GM20000 (cell line): ENCODE results near the gene ZNF385C.

Experiments used
- DNase-seq: peaks from one replicate; pipeline ENCODE4 v3.0.0; 2012; ENCODE audit warnings: low spot score
- CTCF ChIP-seq: IDR thresholded peaks from 2 replicates; pipeline ENCODE4 v1.5.1; 2012; ENCODE audit warnings: mild to moderate bottlenecking, control low read depth; ENCODE audit errors: extremely low read depth, missing control alignments

Gene ZNF385C

GRCh38 chr17:42129109-42129837 lies 31.0 kb upstream of the ZNF385C start:
- no peak for DNase-seq
- no peak for TF ChIP-seq CTCF

- TF ChIP-seq CTCF = no peak
- no peak for DNase-seq
These were observed 29.1 kb upstream of the ZNF385C start for GRCh38 chr17:42127414-42127813.

GRCh38 chr17:42126836-42127235 lies 28.6 kb upstream of the ZNF385C start:
- no peak for DNase-seq
- no peak for TF ChIP-seq CTCF

GRCh38 chr17:42125565-42125964 lies 27.3 kb upstream of the ZNF385C start:
- TF ChIP-seq CTCF = no peak
- no peak for DNase-seq

GRCh38 chr17:42124256-42124655 lies 26.0 kb upstream of the ZNF385C start:
- no peak for DNase-seq
- no peak for TF ChIP-seq CTCF

- DNase-seq = no peak
- no peak for TF ChIP-seq CTCF
These were observed 24.4 kb upstream of the ZNF385C start, which contains the start of gene HSPB9 for GRCh38 chr17:42122371-42123303. TSS of gene HSPB9 (plus strand) at chr17:42122804. CDS start at chr17:42122851, 47 bp downstream.
